Tibial artery (tissue), 4 donors: ENCODE measurements around the gene TNNT2.

Source experiments
- DNase-seq, 2 donors: peaks; one replicate each; pipeline ENCODE4 v3.0.0-alpha.2; 2019
- H3K27ac ChIP-seq, 2 donors: fragments of 200-600 bp; sonication (generic) in 1 of 2; 1 replicate in 1 of 2; 2 replicates in 1 of 2; pipeline ENCODE4 v1.5.1; 2018 to 2019; ENCODE audit warnings: mild to moderate bottlenecking in 1 of 2
- H3K27me3 ChIP-seq, 2 donors: fragments of 200-600 bp; sonication (generic) in 1 of 2; one replicate each; pipeline versions ENCODE4 v1.5.1 to v1.6.0; 2016 to 2019
- H3K36me3 ChIP-seq, 3 donors: fragments of 200-600 bp; sonication (generic) in 2 of 3; one replicate each; pipeline ENCODE4 v1.5.1; 2016 to 2019; ENCODE audit warnings: mild to moderate bottlenecking in 2 of 3
- H3K4me1 ChIP-seq, 4 donors: fragments of 200-600 bp; sonication (generic) in 2 of 4; 1 replicate in 3 of 4; 2 replicates in 1 of 4; pipeline ENCODE4 v1.5.1; 2016 to 2019
- H3K4me3 ChIP-seq, 2 donors: fragments of 200-600 bp; sonication (generic) in 1 of 2; 1 replicate in 1 of 2; 2 replicates in 1 of 2; pipeline ENCODE4 v1.5.1; 2018 to 2019; ENCODE audit warnings: mild to moderate bottlenecking in 2 of 2
- H3K9me3 ChIP-seq, 3 donors: fragments of 200-600 bp; sonication (generic) in 1 of 3; one replicate each; pipeline ENCODE4 v1.5.1; 2016 to 2019
- CTCF ChIP-seq, 2 experiments: fragments of 200-600 bp in 1 of 2; fragments of 450-650 bp in 1 of 2; IDR thresholded peaks; one replicate each; pipeline ENCODE4 v1.5.1; 2017 to 2019; ENCODE audit warnings: antibody characterized with exemption in 2 of 2, mild to moderate bottlenecking in 1 of 2, moderate library complexity in 1 of 2
- intact Hi-C: fragments of 100-400 bp; cut with DNase I; formaldehyde crosslinking; loops from one replicate; pipeline ENCODE4 v1.15.0; 2023; ENCODE audit warnings: low total_unique reads

TNNT2 gene

DNA sequence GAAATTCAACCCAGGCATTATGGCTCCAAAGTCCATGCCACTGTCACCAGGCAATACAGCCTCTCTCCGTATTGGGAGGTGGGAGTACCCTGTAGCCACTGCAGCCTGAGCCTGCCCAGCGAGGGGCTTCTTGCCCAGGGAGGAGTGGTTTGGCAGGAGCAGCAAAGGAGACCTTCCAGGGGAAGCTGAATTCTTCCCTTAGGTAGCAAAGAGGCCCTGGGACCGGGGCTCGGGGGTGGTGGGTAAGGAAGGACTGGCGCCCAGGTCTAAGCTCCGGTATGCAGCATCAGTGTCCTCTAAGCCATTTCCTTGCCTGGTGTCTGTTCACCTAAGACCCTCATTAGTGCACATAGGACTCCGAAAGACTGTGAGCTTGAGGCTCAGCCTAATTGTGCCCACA lies 17.0 kb downstream of the TNNT2 start:
- intact Hi-C loops, result loop anchor here (5.0 kb wide), 1 partner anchor 108 kb away; no protein-coding TSS in a partner anchor
- no peaks in the 10 kb centered on the region for H3K36me3 ChIP-seq
- DNase-seq, result no peak

DNA sequence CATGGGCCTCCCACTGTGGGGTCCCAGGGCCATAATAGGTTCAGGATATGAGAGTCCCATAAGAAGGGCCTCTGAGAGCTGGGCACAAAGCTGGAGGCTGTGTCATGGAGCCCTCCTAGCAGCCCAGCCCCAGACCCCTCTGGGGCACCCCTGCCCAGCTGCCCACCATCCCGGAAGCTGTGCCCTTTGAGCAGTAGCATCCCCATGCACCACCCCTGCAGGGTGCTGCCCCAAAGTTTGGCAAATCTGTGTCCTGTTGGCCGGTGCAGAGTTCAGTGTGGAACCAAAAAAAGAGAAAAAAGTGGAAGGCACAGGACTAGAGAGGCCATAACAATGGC lies 17.6 kb downstream of the TNNT2 start:
- no peak for TF ChIP-seq CTCF (IDR thresholded peaks at IDR 0.05)
- no peaks in the 10 kb centered on the region for H3K36me3 ChIP-seq
- no peaks in the 10 kb centered on the region for H3K9me3 ChIP-seq
- peaks cover 0 to 43% of the 10 kb centered on the region in 2 donors for H3K27me3 ChIP-seq
- no peaks in the 10 kb centered on the region for H3K4me1 ChIP-seq
- no peak overlapping the region for H3K4me3 ChIP-seq
- no peak for DNase-seq
- H3K27ac ChIP-seq, result no peak overlapping the region
- intact Hi-C loops, result loop anchor here (5.0 kb wide), 1 partner anchor 108 kb away; no protein-coding TSS in a partner anchor

More for the DNA sequence above, 17.0 kb downstream of the TNNT2 start:
- H3K9me3 ChIP-seq, result no peaks in the 10 kb centered on the region
- TF ChIP-seq CTCF (IDR thresholded peaks at IDR 0.05), result no peak
- peaks cover 0 to 40% of the 10 kb centered on the region in 2 donors for H3K27me3 ChIP-seq
- no peak overlapping the region for H3K27ac ChIP-seq
- no peak overlapping the region for H3K4me3 ChIP-seq
- H3K4me1 ChIP-seq, result no peaks in the 10 kb centered on the region

- Histone ChIP-seq H3K4me3 (no peak overlapping the region), H3K9me3 (no peaks in the 10 kb centered on the region), H3K36me3 (no peaks in the 10 kb centered on the region), H3K4me1 (no peaks in the 10 kb centered on the region), H3K27me3 (peaks cover 0 to 47% of the 10 kb centered on the region in 2 donors), H3K27ac (no peak overlapping the region)
- no peak for TF ChIP-seq CTCF (IDR thresholded peaks at IDR 0.05)
- no peak for DNase-seq
- intact Hi-C loops, result no loop called here
Observed at GRCh38 chr1:201359031-201359872, 18.2 kb downstream of the TNNT2 start.

DNA sequence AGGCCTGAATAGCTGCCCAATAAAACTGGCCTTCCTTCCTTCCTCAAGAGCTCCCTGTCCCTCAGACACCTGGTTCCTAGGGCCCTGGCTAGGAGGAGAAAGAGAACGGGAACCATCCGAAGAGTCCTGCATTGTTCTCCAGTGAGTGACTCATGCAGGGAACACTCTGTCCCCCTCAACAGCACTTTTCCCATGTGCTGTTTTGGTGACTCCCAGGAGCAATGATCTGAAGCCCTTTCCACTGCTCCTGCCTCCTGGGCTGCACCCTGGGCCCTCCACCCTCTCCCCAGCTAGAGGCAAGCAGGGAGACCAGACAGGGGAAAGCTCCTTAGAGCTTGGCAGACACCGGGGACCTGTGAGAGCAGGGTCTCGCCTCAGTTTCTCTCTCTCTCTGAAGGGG lies 18.9 kb downstream of the TNNT2 start:
- no peaks in the 10 kb centered on the region for H3K36me3 ChIP-seq
- intact Hi-C loops, result no loop called here
- no peak overlapping the region for H3K4me3 ChIP-seq
- no peaks in the 10 kb centered on the region for H3K9me3 ChIP-seq
- H3K27ac ChIP-seq, result no peak overlapping the region
- DNase-seq, result no peak
- TF ChIP-seq CTCF (IDR thresholded peaks at IDR 0.05), result no peak
- H3K4me1 ChIP-seq, result no peaks in the 10 kb centered on the region
- H3K27me3 ChIP-seq, result peaks cover 0 to 51% of the 10 kb centered on the region in 2 donors

- Histone ChIP-seq H3K4me3 (no peak overlapping the region), H3K27me3 (peaks cover 0 to 59% of the 10 kb centered on the region in 2 donors), H3K9me3 (no peaks in the 10 kb centered on the region), H3K4me1 (no peaks in the 10 kb centered on the region), H3K36me3 (no peaks in the 10 kb centered on the region), H3K27ac (no peak overlapping the region)
- no peak for TF ChIP-seq CTCF (IDR thresholded peaks at IDR 0.05)
- DNase-seq, result no peak
- intact Hi-C loops, result no loop called here
Observed at GRCh38 chr1:201357636-201358348, 19.7 kb downstream of the TNNT2 start.
